ENCODE results near the gene TMEM179B. TPM values are rescaled to one million over a fixed set of nuclear protein-coding genes. Genes with fewer than 3 reads are reported as not detected.

TMEM179B gene
- total RNA-seq, 4 donors from 2014 or later: 78.6 to 126 (median 92.4) TPM

DNA sequence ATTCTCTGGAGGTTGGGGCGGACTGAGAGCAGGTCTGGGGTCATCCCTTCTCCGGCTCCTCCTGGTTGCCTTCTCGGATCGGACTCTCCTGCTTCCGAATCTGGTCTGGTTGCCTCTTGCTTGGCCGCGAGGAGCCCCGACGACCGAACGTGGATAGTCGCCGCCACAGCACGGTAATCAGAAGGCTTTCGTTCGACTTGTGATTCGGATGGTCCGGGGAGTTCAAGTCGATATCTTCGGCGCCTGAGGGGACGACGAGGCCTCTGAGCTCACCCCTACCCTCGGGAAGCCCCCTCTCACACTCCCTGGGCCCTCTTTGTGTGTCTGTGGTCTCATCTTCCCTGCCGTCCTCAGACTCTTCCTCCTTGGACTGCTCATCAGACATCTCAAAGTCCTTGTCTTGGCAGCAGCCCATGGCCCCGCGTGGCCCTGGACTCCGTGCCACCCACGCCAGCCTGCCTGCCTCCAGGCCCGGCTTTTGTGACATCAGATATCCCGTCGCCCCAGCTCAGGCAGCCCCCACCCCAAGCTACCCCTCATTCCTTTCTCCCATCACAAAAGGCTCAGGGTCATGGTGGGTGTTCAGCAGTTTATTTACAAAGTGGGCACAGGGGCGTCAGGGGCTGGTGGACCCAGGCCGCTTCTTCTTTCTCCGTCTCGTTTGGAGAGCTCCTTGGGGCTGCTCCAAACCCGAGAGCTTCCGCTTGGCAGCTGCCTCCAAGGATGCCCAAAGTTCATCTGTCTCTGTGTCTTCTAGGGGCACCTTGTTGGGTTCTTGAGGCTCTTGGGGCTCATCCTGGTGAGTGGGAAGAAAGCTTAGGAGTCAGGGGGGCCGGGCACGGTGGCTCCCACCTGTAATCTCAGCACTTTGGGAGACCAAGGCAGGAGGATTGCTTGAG lies 45.4 kb downstream of the TMEM179B start, which contains the start of gene TEX54:
TSS of gene TEX54 (minus strand) at position 506 of the 899 bp plus-strand sequence.
- WGBS, 2 donors: 14 to 32% methylated on average over 12 to 40 of the region's 40 CpGs
- peaks cover 17 to 19% of the 10 kb centered on the region in 2 donors for H3K4me1 ChIP-seq
- peak within 1 kb of the TSS; percentile 62 to 96 (median 65) for H3K4me3 ChIP-seq (replicated peaks in 1 of 3)
- TF ChIP-seq POLR2A (IDR thresholded peaks at IDR 0.05): no peak
- TF ChIP-seq, protein P1, sequence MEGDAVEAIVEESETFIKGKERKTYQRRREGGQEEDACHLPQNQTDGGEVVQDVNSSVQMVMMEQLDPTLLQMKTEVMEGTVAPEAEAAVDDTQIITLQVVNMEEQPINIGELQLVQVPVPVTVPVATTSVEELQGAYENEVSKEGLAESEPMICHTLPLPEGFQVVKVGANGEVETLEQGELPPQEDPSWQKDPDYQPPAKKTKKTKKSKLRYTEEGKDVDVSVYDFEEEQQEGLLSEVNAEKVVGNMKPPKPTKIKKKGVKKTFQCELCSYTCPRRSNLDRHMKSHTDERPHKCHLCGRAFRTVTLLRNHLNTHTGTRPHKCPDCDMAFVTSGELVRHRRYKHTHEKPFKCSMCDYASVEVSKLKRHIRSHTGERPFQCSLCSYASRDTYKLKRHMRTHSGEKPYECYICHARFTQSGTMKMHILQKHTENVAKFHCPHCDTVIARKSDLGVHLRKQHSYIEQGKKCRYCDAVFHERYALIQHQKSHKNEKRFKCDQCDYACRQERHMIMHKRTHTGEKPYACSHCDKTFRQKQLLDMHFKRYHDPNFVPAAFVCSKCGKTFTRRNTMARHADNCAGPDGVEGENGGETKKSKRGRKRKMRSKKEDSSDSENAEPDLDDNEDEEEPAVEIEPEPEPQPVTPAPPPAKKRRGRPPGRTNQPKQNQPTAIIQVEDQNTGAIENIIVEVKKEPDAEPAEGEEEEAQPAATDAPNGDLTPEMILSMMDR (IDR thresholded peaks at IDR 0.05): no peak
- no peaks in the 10 kb centered on the region for H3K9me3 ChIP-seq
- H3K36me3 ChIP-seq: peaks cover 4 to 12% of the 10 kb centered on the region in 2 donors
- H3K27ac ChIP-seq: peak within 1 kb of the TSS; percentile 87 to 94 (median 90)
- peak; percentile 34 to 51 for DNase-seq
- intact Hi-C loops (cut with DNase I): loop anchor here (10.0 kb wide), 1 partner anchor 48 kb away; the partner anchor contains the start of gene TMEM179B
- H3K27me3 ChIP-seq: no peaks in the 10 kb centered on the region

DNA sequence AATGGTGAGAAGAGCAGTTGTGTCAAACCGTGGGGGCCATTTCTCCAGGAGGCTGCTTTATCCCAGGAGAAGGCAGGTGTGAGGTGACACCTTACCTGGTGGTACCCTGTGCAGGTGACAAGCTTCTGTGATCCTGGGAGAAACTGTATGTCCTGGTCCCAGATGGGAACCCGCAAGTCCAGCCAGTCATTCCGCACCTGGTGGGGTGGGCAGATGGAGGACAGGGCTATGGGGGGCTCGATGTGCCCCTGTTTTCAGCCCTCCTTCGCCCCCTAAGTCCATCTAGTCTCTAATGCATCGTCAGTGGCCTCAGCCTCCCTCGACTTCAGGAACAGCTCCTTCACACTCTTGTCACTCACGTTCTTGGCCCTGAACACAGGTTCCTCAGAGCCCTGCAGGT lies 48.1 kb downstream of the TMEM179B start:
- TF ChIP-seq POLR2A (IDR thresholded peaks at IDR 0.05): no peak
- TF ChIP-seq, protein P1 (IDR thresholded peaks at IDR 0.05): no peak
- Histone ChIP-seq H3K4me3 (replicated peaks in 1 of 3) (no peak overlapping the region), H3K36me3 (peaks cover 0 to 4% of the 10 kb centered on the region in 2 donors), H3K27me3 (no peaks in the 10 kb centered on the region), H3K9me3 (no peaks in the 10 kb centered on the region), H3K27ac (no peak overlapping the region), H3K4me1 (peaks cover 15 to 19% of the 10 kb centered on the region in 2 donors)
- no peak for DNase-seq
- WGBS, 2 donors: 88 to 93% methylated on average over 8 of the region's 8 CpGs
- intact Hi-C loops (cut with DNase I): loop anchor here (10.0 kb wide), 1 partner anchor 51 kb away; the partner anchor contains the start of gene TMEM179B

DNA sequence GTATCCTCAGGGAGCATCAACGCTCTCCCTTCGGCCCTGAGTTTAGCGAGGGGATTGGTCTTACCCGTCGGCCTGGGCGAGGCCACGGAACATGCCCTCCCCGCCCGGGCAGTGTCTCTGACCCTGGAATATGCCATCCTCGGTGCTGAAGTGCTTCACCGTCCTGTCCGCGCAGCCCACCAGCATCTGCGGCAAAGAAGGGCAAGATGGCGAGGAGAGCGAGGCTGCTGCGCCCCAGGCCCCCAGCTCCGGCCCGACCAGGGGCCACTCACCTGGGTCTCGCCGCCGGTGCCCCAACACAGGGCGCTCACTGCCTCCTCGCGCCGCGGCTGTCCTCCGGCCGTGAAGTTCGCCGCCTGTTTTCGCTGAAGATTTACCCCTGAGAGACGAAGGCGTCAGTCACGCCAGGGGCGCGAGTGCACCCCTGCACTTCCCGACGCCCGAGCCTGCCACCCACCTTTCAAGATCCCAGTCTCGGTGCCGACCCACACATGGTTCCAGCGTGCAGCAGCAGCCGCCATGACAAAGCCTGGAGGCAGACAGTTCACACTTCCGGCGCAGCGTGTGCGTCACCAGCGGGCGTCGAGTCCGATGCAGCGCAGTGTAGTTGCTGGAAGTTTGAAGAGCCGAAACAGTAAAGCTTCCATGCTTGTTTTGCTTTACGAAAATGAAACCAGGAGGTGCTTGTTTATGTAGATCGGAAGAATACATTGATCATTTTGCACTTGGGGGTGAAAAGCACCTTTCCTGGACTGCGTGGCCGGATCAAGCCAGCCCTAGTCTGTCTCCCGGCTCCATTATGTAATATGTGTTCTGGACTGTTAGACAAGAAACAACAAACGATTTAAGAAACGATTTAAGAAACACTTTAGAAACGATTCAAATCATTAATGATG lies 52.1 kb downstream of the TMEM179B start, which contains the start of gene WDR74:
TSS of gene WDR74 (minus strand) at position 541 of the 896 bp plus-strand sequence. CDS start at position 521, 20 bp downstream.
- Histone ChIP-seq H3K4me1 (peaks cover 6 to 12% of the 10 kb centered on the region in 2 donors), H3K27ac (peak within 1 kb of the TSS; percentile 99 to 100 (median 100)), H3K36me3 (peaks cover 0 to 4% of the 10 kb centered on the region in 2 donors), H3K27me3 (no peaks in the 10 kb centered on the region), H3K4me3 (replicated peaks in 1 of 3) (peak within 1 kb of the TSS; percentile 63 to 88 (median 70)), H3K9me3 (no peaks in the 10 kb centered on the region)
- peak; percentile 90 to 93 for DNase-seq
- TF ChIP-seq, protein P1 (IDR thresholded peaks at IDR 0.05): peak in 1 of 6 experiments; percentile 20
- peak; percentile 77 to 95 for TF ChIP-seq POLR2A (IDR thresholded peaks at IDR 0.05)
- WGBS, 2 donors: 0 to 1% methylated on average over 36 to 49 of the region's 62 CpGs
- intact Hi-C loops (cut with DNase I): loop anchor here (10.0 kb wide), 1 partner anchor 54 kb away; the partner anchor contains the start of gene TMEM179B

Small RNAs within 50 kb of the gene (microRNA-seq; reads per million reads assigned to microRNA genes)
- 1.5 reads per million for gene MIR6514
- gene MIR6748: not detected

Small RNAs within 50 kb of the gene (small RNA-seq; reads per million reads assigned to genes)
- gene MIR6514: 0.38 reads per million
- not detected for gene RNU6-118P

Other genes with a start within 250 kb of the TMEM179B start
- gene AHNAK, start 240.6 kb upstream of the TMEM179B start, total RNA-seq: 100 to 1,000 TPM; 227 to 400 (median 288) TPM
- 1,000 to 10,000 TPM; 1,334 to 1,814 (median 1,607) TPM for gene EEF1G, start 213.5 kb upstream of the TMEM179B start, total RNA-seq
- gene TUT1, start 195.9 kb upstream of the TMEM179B start, total RNA-seq: 10 to 100 TPM; 13.7 to 20.0 (median 16.1) TPM
- 10 to 100 TPM; 65.3 to 76.7 (median 70.7) TPM for gene MTA2, start 185.5 kb upstream of the TMEM179B start, total RNA-seq
- gene EML3, start 174.6 kb upstream of the TMEM179B start, total RNA-seq: 10 to 100 TPM; 28.3 to 58.0 (median 46.6) TPM
- gene ROM1, start 174.1 kb upstream of the TMEM179B start, total RNA-seq: 1 to 10 TPM; 2.5 to 7.0 (median 5.2) TPM
- 10 to 100 TPM; 23.0 to 33.4 (median 25.1) TPM for gene B3GAT3, start 165.4 kb upstream of the TMEM179B start, total RNA-seq
- 100 to 1,000 TPM; 158 to 297 (median 201) TPM for gene GANAB, start 140.8 kb upstream of the TMEM179B start, total RNA-seq
- gene INTS5, start 134.1 kb upstream of the TMEM179B start, total RNA-seq: 10 to 100 TPM; 14.8 to 26.5 (median 23.5) TPM
- 10 to 100 TPM; 24.1 to 34.5 (median 29.6) TPM for gene C11orf98, start 122.2 kb upstream of the TMEM179B start, total RNA-seq
- gene CSKMT, start 122.1 kb upstream of the TMEM179B start, total RNA-seq: 10 to 100 TPM in 1 of 4 donors, 1 to 10 TPM in 2, under 1 TPM in 1; 0.83 to 13.5 (median 5.7) TPM
- 10 to 100 TPM in 2 of 4 donors, 1 to 10 TPM in 2; 5.7 to 10.6 (median 8.1) TPM for gene UQCC3, start 115.7 kb upstream of the TMEM179B start, total RNA-seq
- gene LBHD1, start 115.1 kb upstream of the TMEM179B start, total RNA-seq: 10 to 100 TPM in 2 of 4 donors, 1 to 10 TPM in 2; 5.8 to 15.5 (median 9.3) TPM
- gene UBXN1, start 108.3 kb upstream of the TMEM179B start, total RNA-seq: 100 to 1,000 TPM; 120 to 184 (median 149) TPM
- gene LRRN4CL, start 97.9 kb upstream of the TMEM179B start, total RNA-seq: 10 to 100 TPM in 2 of 4 donors, 1 to 10 TPM in 2; 2.5 to 18.3 (median 9.0) TPM
- 100 to 1,000 TPM in 2 of 4 donors, 10 to 100 TPM in 2; 54.9 to 153 (median 89.4) TPM for gene BSCL2, start 80.0 kb upstream of the TMEM179B start, total RNA-seq
- not detected for gene GNG3, start 79.7 kb upstream of the TMEM179B start, total RNA-seq
- gene HNRNPUL2, start 59.9 kb upstream of the TMEM179B start, total RNA-seq: 10 to 100 TPM; 16.4 to 30.8 (median 21.5) TPM
- gene TTC9C, start 58.9 kb upstream of the TMEM179B start, total RNA-seq: 10 to 100 TPM; 21.3 to 29.3 (median 25.4) TPM
- 10 to 100 TPM; 10.1 to 17.1 (median 14.8) TPM for gene ZBTB3, start 33.2 kb upstream of the TMEM179B start, total RNA-seq
- 10 to 100 TPM; 32.1 to 76.5 (median 50.6) TPM for gene POLR2G, start 25.8 kb upstream of the TMEM179B start, total RNA-seq
- gene TAF6L, start 16.0 kb upstream of the TMEM179B start, total RNA-seq: 10 to 100 TPM; 41.2 to 55.0 (median 45.5) TPM
- 10 to 100 TPM in 3 of 4 donors, 1 to 10 TPM in 1; 9.1 to 46.5 (median 29.7) TPM for gene TMEM223, start 4.6 kb downstream of the TMEM179B start, total RNA-seq
- gene NXF1, start 18.0 kb downstream of the TMEM179B start, total RNA-seq: 10 to 100 TPM; 56.8 to 83.7 (median 80.9) TPM
- 10 to 100 TPM; 26.3 to 62.8 (median 56.7) TPM for gene STX5, start 44.6 kb downstream of the TMEM179B start, total RNA-seq
- not detected for gene TEX54, start 45.4 kb downstream of the TMEM179B start, total RNA-seq
- gene WDR74, start 52.2 kb downstream of the TMEM179B start, total RNA-seq: 10 to 100 TPM; 25.2 to 76.1 (median 33.6) TPM
- 100 to 1,000 TPM; 145 to 295 (median 159) TPM for gene SLC3A2, start 93.5 kb downstream of the TMEM179B start, total RNA-seq
- gene CHRM1, start 134.0 kb downstream of the TMEM179B start, total RNA-seq: not detected
- gene SLC22A6, start 197.6 kb downstream of the TMEM179B start, total RNA-seq: not detected
- gene SLC22A8, start 228.4 kb downstream of the TMEM179B start, total RNA-seq: not detected